A549 (cell line): Measurements from ENCODE around the gene GRK3. TPM values are rescaled to one million over a fixed set of nuclear protein-coding genes. Genes with fewer than 3 reads are reported as not detected.

Experiments
- ATAC-seq, 2 experiments: fragments of 200-7000 bp in 1 of 2; fragments of >200 bp in 1 of 2; cut with Nextera tagmentation in 1 of 2; cut with Tn5 transposase in 1 of 2; 3 replicates each; pipeline versions ENCODE4 v1.8.0 to v1.9.1; 2018 to 2020; ENCODE audit warnings: mild to moderate bottlenecking in 1 of 2, moderate library complexity in 1 of 2
- CTCF ChIA-PET: fragments of 300-600 bp; sonication (Branson Sonifier 250); formaldehyde crosslinking; extraction: SDS; loops from one replicate; lab custom pipeline; 2021; ENCODE audit warnings: antibody characterized with exemption, inconsistent platforms; lab: Yijun Ruan, JAX
- POLR2A ChIA-PET: fragments of 350-600 bp; formaldehyde crosslinking; extraction: SDS; loops from one replicate; lab custom pipeline; 2021; ENCODE audit warnings: antibody characterized with exemption, inconsistent platforms; lab: Yijun Ruan, JAX
- DNase-seq, 2 experiments: peaks; one replicate each; pipeline versions ENCODE4 v3.0.0 to v3.0.0-alpha.2; 2011 to 2016; ENCODE audit warnings: low read depth in 1 of 2, low spot score in 1 of 2
- FAIRE-seq: peaks from 2 replicates; lab custom pipeline; 2011; peaks lifted over from hg19 to GRCh38; lab: Jason Lieb, UNC
- H3K27ac ChIP-seq, 2 experiments: fragments of >200 bp; sonication (Bioruptor Twin); formaldehyde crosslinking; 3 replicates each; pipeline ENCODE4 v1.5.1; 2016 to 2017
- H3K4me1 ChIP-seq: fragments of >200 bp; sonication (Bioruptor Twin); formaldehyde crosslinking; 3 replicates; pipeline ENCODE4 v1.6.1; 2016
- H3K4me2 ChIP-seq: fragments of >200 bp; sonication (Bioruptor Twin); formaldehyde crosslinking; 3 replicates; pipeline ENCODE4 v1.6.1; 2016
- H3K4me3 ChIP-seq: fragments of >200 bp; sonication (Bioruptor Twin); formaldehyde crosslinking; 3 replicates; pipeline ENCODE4 v1.5.1; 2016
- H3K9me3 ChIP-seq: fragments of >200 bp; sonication (Bioruptor Twin); formaldehyde crosslinking; 3 replicates; pipeline ENCODE4 v1.6.1; 2016
- CBX8 ChIP-seq: fragments of 200-600 bp; sonication (generic); IDR thresholded peaks from 2 replicates; pipeline ENCODE4 v1.6.1; 2016
- CHD2 ChIP-seq: fragments of 150-350 bp; IDR thresholded peaks from 2 replicates; pipeline ENCODE4 v1.6.1; 2014; ENCODE audit warnings: low read length; ENCODE audit not compliant: partially characterized antibody
- EHMT2 ChIP-seq: fragments of 200-600 bp; sonication (generic); IDR thresholded peaks from 2 replicates; pipeline ENCODE4 v1.6.1; 2016; ENCODE audit warnings: antibody characterized with exemption, low read depth, mild to moderate bottlenecking, moderate library complexity
- ELK1 ChIP-seq: fragments of 150-350 bp; IDR thresholded peaks from 2 replicates; pipeline ENCODE4 v1.6.1; 2014; ENCODE audit warnings: low read depth, mild to moderate bottlenecking, low read length
- FOSB ChIP-seq: fragments of 250-450 bp; sonication (Bioruptor Pico); IDR thresholded peaks from 2 replicates; pipeline ENCODE4 v1.5.0; 2020; ENCODE audit warnings: mild to moderate bottlenecking, moderate library complexity
- FOXS1 ChIP-seq: fragments of 250-450 bp; sonication (Bioruptor Pico); IDR thresholded peaks from 2 replicates; pipeline ENCODE4 v1.5.0; 2020; ENCODE audit warnings: mild to moderate bottlenecking, moderate library complexity
- HDAC2 ChIP-seq: fragments of 200-600 bp; sonication (generic); IDR thresholded peaks from 2 replicates; pipeline ENCODE4 v1.6.1; 2016
- HEYL ChIP-seq: fragments of 250-450 bp; sonication (Bioruptor Pico); IDR thresholded peaks from 2 replicates; pipeline ENCODE4 v1.8.0; 2021; ENCODE audit warnings: mild to moderate bottlenecking, moderate library complexity
- HOXA7 ChIP-seq: fragments of 250-450 bp; sonication (Bioruptor Pico); IDR thresholded peaks from 2 replicates; pipeline ENCODE4 v1.5.0; 2020; ENCODE audit warnings: mild to moderate bottlenecking, moderate library complexity
- HOXB13 ChIP-seq: fragments of 250-450 bp; sonication (Bioruptor Pico); IDR thresholded peaks from 2 replicates; pipeline ENCODE4 v1.5.0; 2020; ENCODE audit warnings: low read depth, mild to moderate bottlenecking, moderate library complexity
- HOXB5 ChIP-seq: fragments of 250-450 bp; sonication (Bioruptor Pico); IDR thresholded peaks from 2 replicates; pipeline ENCODE4 v1.5.0; 2020; ENCODE audit warnings: mild to moderate bottlenecking, moderate library complexity
- JUN ChIP-seq, 2 experiments: fragments of >200 bp; sonication (Bioruptor Twin); formaldehyde crosslinking; IDR thresholded peaks; 2 replicates in 1 of 2; 3 replicates in 1 of 2; pipeline ENCODE4 v1.6.1; 2016 to 2017
- KDM5A ChIP-seq: fragments of 200-600 bp; sonication (generic); IDR thresholded peaks from 2 replicates; pipeline ENCODE4 v1.6.1; 2016; ENCODE audit warnings: antibody characterized with exemption, mild to moderate bottlenecking
- MAFK ChIP-seq: fragments of 450-650 bp; IDR thresholded peaks from 2 replicates; pipeline ENCODE4 v1.6.1; 2014; ENCODE audit not compliant: partially characterized antibody
- NFE2L2 ChIP-seq: fragments of 150-350 bp; conservative IDR thresholded peaks from 2 replicates; pipeline ENCODE4 v1.6.1; 2014; ENCODE audit warnings: low read length
- RNF2 ChIP-seq: fragments of 200-600 bp; sonication (generic); IDR thresholded peaks from 2 replicates; pipeline ENCODE4 v1.6.1; 2016; ENCODE audit warnings: low read depth, mild to moderate bottlenecking, antibody characterized with exemption, moderate library complexity, borderline replicate concordance
- SMC3 ChIP-seq: fragments of >200 bp; sonication (Bioruptor Twin); formaldehyde crosslinking; IDR thresholded peaks from 3 replicates; pipeline ENCODE4 v1.6.1; 2018; ENCODE audit warnings: inconsistent platforms
- ZC3H11A ChIP-seq: fragments of 450-650 bp; IDR thresholded peaks from 2 replicates; pipeline ENCODE4 v1.6.1; 2014; ENCODE audit warnings: antibody characterized with exemption, mild to moderate bottlenecking
- ZFP36 ChIP-seq: fragments of 450-650 bp; IDR thresholded peaks from 2 replicates; pipeline ENCODE4 v1.6.1; 2014; ENCODE audit warnings: borderline replicate concordance; ENCODE audit not compliant: partially characterized antibody
- WGBS: methylation state at CpG from one replicate; pipeline ENCODE4 v1.1.6; 2017; ENCODE audit errors: missing lambda C conversion rate; 5-methylcytosine and 5-hydroxymethylcytosine counted together
- polyA plus RNA-seq, 4 experiments: library from polyadenylated mRNA; depleted of rRNA in 3 of 4; stranded (reverse); fragments of >200 nt; fragmentation: RNase III in 1 of 4; extraction: RNeasy Plus Mini Kit Qiagen cat#74134 plus additional on column Dnase treatment in 1 of 4; gene quantifications; 2 replicates in 3 of 4; 3 replicates in 1 of 4; pipeline ENCODE4 v1.2.3, GENCODE V29; 2011 to 2017
- TF ChIP-seq, protein P1 (sequence below): fragments of >200 bp; sonication (Bioruptor Twin); formaldehyde crosslinking; IDR thresholded peaks from 2 replicates; pipeline ENCODE4 v1.6.1; 2016
- TF ChIP-seq, protein P2 (sequence below): fragments of 250-450 bp; sonication (Bioruptor Pico); IDR thresholded peaks from 2 replicates; pipeline ENCODE4 v1.5.0; 2020; ENCODE audit warnings: low read depth, mild to moderate bottlenecking, moderate library complexity
- TF ChIP-seq, protein P3 (sequence below): IDR thresholded peaks from 2 replicates; pipeline ENCODE4 v1.6.1; 2012

Gene GRK3
- polyA plus RNA-seq, 2 of the 4 experiments (the other 2 are of a cell fraction) = 3.9 to 6.5 TPM

DNA sequence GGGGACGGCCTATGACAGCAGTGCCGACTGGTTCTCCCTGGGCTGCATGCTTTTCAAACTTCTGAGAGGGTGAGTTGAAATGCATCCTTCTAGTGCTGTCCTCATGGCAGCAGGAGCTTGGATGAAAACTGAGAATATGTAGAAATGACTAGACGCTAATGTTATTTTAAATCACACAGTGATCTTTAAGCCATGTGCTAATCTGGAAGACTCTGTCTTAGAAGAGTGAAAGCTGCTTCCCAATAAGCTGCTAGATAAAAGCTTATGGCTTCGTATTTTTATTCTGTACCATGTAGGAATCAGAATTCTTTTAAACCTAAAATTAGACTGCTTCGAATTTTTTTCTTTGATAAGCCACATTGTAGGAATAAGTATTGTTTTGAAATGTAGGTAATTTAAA lies 130.7 kb downstream of the GRK3 start:
- WGBS = 82% methylated on average over 5 of the region's 5 CpGs
- H3K9me3 ChIP-seq = no peaks in the 10 kb centered on the region
- TF ChIP-seq FOSB (CRISPR knock-in tag) (no peak), HOXB13 (CRISPR knock-in tag) (no peak), FOXS1 (CRISPR knock-in tag) (no peak), RNF2 (no peak), ZFP36 (no peak), HEYL (no peak), ZC3H11A (no peak), MAFK (no peak), SMC3 (no peak)
- TF ChIP-seq, protein P1, sequence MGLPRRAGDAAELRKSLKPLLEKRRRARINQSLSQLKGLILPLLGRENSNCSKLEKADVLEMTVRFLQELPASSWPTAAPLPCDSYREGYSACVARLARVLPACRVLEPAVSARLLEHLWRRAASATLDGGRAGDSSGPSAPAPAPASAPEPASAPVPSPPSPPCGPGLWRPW = no peak
- TF ChIP-seq, protein P2, sequence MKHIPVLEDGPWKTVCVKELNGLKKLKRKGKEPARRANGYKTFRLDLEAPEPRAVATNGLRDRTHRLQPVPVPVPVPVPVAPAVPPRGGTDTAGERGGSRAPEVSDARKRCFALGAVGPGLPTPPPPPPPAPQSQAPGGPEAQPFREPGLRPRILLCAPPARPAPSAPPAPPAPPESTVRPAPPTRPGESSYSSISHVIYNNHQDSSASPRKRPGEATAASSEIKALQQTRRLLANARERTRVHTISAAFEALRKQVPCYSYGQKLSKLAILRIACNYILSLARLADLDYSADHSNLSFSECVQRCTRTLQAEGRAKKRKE (CRISPR knock-in tag) = no peak
- POLR2A ChIA-PET = no interaction called here
- no peak overlapping the region for H3K4me3 ChIP-seq
- H3K4me2 ChIP-seq = no peak overlapping the region
- CTCF ChIA-PET = interaction anchor here (1.5 kb wide), 1 partner anchor 13 kb away, joined by 4 read pairs; no protein-coding TSS in a partner anchor
- H3K27ac ChIP-seq = no peak overlapping the region
- no peaks in the 10 kb centered on the region for H3K4me1 ChIP-seq
- FAIRE-seq (no peak), DNase-seq (no peak), ATAC-seq (no peak)

DNA sequence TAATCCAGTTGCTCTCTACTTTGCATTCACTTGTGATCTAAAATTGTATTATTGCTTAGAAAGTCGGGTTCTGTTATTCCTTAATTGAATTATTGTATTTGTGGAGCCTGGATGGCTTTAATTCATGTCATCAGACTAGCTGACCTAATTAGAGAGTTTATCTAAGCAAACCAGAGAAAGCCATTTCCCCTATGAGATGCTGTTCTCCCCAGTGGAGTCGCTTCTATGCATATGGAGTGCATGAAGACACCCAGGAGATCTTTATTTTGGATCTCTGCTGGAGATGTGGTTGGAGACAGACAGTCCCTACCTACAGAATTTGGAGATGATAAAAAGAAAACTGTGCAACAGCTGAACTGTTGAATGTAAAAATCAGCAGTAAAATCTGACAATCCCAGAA lies 132.3 kb downstream of the GRK3 start:
- POLR2A ChIA-PET = no interaction called here
- no peak for FAIRE-seq
- H3K4me1 ChIP-seq = no peaks in the 10 kb centered on the region
- no peak for DNase-seq
- no peak for TF ChIP-seq HOXB13 (CRISPR knock-in tag)
- TF ChIP-seq CHD2 = no peak
- no peak for TF ChIP-seq HOXA7
- no peak for TF ChIP-seq NFE2L2
- TF ChIP-seq KDM5A = no peak
- TF ChIP-seq SMC3 = no peak
- no peak for TF ChIP-seq JUN (IDR thresholded peaks at IDR 0.05)
- no peak for TF ChIP-seq EHMT2
- TF ChIP-seq, protein P3, sequence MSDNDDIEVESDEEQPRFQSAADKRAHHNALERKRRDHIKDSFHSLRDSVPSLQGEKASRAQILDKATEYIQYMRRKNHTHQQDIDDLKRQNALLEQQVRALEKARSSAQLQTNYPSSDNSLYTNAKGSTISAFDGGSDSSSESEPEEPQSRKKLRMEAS = no peak
- TF ChIP-seq, all 56 proteins: peak for 0
- WGBS = 72% methylated on average over 2 of the region's 2 CpGs
- no peak overlapping the region for H3K4me3 ChIP-seq
- ATAC-seq = no peak
- CTCF ChIA-PET = interaction anchor here (0.8 to 2.1 kb wide), 2 partner anchors 76 to 235 kb away, joined by 3 to 6 read pairs; no protein-coding TSS in a partner anchor
- H3K27ac ChIP-seq = no peak overlapping the region
- no peak overlapping the region for H3K4me2 ChIP-seq
- H3K9me3 ChIP-seq = no peaks in the 10 kb centered on the region

- TF ChIP-seq HDAC2 (no peak), HOXB5 (CRISPR knock-in tag) (no peak), CBX8 (no peak), ELK1 (no peak)
- Histone ChIP-seq H3K4me3 (no peak overlapping the region), H3K4me1 (no peaks in the 10 kb centered on the region), H3K27ac (no peak overlapping the region), H3K4me2 (no peak overlapping the region), H3K9me3 (no peaks in the 10 kb centered on the region)
- 88% methylated on average over 5 of the region's 5 CpGs for WGBS
- ChIA-PET CTCF (interaction anchor here (0.8 to 2.1 kb wide), 2 partner anchors 75 to 236 kb away, joined by 3 to 6 read pairs; no protein-coding TSS in a partner anchor), POLR2A (no interaction called here)
- ATAC-seq (no peak), DNase-seq (no peak), FAIRE-seq (no peak)
Observed at GRCh38 chr22:25697181-25697664, 132.7 kb downstream of the GRK3 start.
